GM12872 (cell line): ENCODE measurements around the gene NRP2.

Experiments
- TF ChIP-seq, protein P1 (sequence below): IDR thresholded peaks from 3 replicates; pipeline ENCODE4 v1.5.1; 2011; ENCODE audit warnings: low read depth, mild to moderate bottlenecking, low read length, moderate library complexity; ENCODE audit not compliant: insufficient read depth

NRP2 gene

DNA sequence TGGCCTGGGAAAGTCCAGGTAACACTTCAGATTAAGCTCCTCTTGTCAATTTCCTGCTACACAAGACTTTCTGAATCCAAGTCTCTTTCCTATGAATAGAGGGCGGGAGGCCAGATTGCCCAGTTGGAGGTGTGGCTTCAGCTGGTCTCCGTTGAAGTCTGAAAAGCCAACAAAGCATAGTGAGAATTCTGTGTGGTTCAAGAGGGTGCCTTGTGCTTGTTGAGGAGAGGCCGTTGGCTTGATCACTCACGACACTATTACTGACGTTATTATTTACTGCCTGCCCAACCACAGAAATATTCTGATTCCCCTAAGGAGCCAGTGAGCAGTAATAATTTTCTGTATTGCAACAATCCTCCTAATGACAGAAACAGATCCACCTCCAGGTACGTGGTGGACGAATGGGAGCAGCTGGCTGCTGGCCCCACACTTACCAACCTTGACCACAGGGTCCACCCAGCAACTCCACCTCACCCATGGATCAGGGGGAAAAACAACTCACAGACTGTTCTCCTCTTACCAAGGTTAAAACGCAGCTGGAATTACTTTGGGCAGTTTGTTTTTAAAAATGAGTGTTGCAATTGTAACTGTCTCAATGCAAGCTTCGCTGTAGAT lies 21.9 kb downstream of the NRP2 start:
- TF ChIP-seq, protein P1, sequence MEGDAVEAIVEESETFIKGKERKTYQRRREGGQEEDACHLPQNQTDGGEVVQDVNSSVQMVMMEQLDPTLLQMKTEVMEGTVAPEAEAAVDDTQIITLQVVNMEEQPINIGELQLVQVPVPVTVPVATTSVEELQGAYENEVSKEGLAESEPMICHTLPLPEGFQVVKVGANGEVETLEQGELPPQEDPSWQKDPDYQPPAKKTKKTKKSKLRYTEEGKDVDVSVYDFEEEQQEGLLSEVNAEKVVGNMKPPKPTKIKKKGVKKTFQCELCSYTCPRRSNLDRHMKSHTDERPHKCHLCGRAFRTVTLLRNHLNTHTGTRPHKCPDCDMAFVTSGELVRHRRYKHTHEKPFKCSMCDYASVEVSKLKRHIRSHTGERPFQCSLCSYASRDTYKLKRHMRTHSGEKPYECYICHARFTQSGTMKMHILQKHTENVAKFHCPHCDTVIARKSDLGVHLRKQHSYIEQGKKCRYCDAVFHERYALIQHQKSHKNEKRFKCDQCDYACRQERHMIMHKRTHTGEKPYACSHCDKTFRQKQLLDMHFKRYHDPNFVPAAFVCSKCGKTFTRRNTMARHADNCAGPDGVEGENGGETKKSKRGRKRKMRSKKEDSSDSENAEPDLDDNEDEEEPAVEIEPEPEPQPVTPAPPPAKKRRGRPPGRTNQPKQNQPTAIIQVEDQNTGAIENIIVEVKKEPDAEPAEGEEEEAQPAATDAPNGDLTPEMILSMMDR: no peak

DNA sequence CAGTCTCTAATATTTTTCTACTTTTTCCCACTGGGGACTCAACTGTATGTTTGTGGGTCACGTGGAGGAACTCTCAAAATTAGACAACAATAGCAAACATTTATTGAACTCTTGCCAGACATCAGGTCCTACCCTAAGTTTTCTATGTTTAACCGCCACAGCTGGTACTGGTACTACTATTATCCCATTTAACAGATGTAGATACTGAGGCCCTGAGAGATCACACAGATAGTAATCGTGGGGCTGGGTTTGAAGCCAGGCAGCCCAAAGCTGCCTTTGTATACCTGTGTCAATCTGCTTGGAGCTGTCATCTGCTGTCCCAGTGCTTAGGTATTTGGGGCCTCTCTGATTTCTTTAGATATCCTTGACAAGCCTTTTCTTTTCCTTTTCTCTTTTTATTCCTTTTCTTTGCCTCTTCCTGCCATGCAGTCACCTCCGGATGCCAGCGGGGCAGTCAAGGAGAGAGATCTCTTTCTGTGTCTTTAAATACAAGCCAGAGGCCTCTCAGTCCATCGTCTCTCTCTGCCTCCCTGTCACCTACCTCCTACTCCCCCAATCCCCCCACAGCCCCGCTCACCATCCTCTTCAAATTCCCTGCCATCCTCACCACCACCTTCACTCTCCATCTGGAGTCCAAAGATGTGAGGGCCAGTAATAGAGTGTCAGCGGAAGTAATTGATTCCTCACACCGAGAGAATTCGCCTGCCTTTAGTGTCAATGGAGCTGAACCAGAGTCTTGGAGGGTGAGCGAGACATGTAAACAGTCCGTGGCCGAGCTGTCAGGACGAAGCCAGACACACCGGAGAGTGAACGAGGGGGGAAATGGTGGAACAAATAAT lies 23.4 kb downstream of the NRP2 start:
- TF ChIP-seq, protein P1: no peak

DNA sequence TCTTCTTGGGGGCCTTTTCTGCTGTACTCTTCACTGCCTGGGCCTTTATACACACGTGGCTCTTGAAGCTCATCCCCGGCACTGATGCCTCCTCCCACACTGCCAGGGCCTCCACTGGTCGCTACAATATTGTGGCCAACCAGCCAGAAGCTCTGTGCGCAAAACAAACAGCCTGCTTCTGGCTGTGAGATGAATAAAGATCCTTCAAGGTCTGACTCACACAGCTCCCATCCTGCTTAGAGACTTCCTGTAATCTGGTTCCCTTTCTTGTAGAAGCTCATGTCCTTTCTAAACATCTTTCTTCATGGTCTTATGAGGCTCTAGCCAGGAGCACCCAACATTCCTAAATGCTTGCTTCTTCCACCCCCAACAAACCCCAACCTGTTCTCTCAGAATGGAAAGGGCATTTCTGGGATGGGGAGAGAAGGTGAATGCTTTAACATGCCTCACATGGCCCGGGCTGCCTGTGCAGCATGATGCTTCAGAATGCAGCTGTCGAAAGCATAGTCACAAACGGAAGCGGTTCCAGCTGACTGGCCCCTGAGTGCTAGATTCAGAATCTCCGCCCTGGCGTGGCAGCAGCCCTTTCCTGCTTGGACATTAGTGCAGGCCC lies 24.6 kb downstream of the NRP2 start:
- TF ChIP-seq, protein P1: no peak

DNA sequence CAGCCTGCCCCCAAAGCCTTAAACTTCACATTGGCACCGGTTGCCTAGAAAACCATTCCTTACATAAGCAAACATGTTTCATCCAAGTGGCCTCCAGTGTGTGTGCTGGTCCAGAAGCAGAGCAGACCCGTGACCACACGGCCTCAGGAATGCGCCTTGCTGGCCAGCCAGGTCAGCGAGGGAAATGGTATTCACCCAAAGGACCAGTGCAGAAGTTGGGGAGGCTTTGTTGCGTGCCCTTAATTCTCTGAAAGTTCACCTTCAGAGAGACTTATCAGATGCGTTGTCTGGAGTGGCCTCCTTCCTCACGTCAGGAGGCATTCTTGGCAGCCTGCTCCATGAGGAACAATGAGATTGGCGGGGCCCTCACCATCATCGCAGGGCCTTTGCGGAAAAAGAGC lies 25.9 kb downstream of the NRP2 start:
- TF ChIP-seq, protein P1: no peak

DNA sequence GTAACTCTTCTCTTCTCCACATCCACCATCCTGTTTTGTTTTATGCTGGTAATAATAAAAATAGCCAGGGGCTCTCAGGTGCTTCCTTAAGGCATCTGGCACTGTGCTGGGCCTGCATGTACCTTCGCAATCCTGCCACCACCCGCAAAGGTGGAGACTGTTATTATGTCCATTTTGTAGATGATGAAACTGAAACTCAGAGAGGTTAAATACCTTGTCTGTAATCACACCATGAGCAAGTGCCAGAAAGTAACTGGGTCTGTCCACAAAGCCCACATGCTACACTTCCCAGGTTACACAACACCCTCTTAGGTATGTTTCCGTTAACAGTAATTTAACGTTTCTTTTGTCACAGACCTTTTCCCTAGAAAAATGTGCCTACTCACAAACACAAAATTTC lies 27.0 kb downstream of the NRP2 start:
- TF ChIP-seq, protein P1: no peak

DNA sequence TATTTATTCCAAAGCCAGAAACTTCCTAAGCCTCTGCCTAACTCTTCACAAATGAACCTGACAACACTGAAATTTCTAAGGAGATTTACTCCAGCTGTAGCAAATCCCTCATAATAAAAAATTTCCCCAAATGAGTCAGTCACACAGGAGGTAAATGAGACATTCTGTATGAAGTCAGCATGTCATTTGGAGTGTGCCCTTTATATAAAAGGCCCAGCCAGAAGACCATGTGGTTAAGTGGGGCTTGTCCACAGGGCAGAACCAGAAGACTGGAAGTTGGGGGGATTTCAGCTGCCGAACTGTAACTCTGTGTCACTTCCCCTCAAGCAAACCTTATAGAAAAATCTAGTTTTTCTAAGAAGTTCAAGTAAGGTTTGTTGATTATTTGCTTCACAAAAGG lies 30.2 kb downstream of the NRP2 start:
- TF ChIP-seq, protein P1: no peak

DNA sequence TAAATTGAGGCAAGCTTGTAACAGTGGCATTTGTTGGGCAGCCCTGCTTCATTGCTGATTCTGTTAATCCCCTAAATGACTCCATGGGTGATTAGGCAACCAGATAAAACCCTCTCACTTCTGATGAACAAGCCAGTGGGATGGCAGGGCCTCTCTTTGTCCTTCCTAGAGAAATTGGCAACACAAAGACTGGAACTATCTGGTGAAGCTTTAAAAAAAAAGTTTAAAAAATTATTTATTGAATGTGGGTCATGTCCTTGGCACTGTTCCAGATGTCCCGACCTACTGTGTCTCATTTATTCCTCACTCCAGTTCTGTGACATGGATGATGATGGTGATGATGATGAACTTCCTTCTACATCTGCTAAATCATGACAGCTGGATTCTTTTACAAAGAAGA lies 30.8 kb downstream of the NRP2 start:
- TF ChIP-seq, protein P1: no peak
